Stomach smooth muscle (tissue), 2 donors: ENCODE measurements around the gene MTHFD2L.
"Not testable (repeated sequence)": the region's sequence is repeated elsewhere in the genome, so short reads cannot be mapped to it uniquely, and the experiment has no call there.

Source experiments
- H3K27ac ChIP-seq: one replicate; pipeline ENCODE4 v1.7.0; 2013; ENCODE audit warnings: mild to moderate bottlenecking, low read length, inconsistent platforms
- H3K27me3 ChIP-seq, 2 donors: one replicate each; pipeline ENCODE4 v1.7.0; 2013; ENCODE audit warnings: low read length in 2 of 2; ENCODE audit not compliant: insufficient read depth in 2 of 2, control insufficient read depth in 1 of 2
- H3K36me3 ChIP-seq, 2 donors: one replicate each; pipeline ENCODE4 v1.7.0; 2013; ENCODE audit warnings: low read length in 2 of 2; ENCODE audit not compliant: control insufficient read depth in 2 of 2, insufficient read depth in 2 of 2
- H3K4me1 ChIP-seq: one replicate; pipeline ENCODE4 v1.7.0; 2013; ENCODE audit warnings: low read length; ENCODE audit not compliant: control insufficient read depth, insufficient read depth
- H3K4me3 ChIP-seq, 2 donors: one replicate each; pipeline ENCODE4 v1.7.0; 2013; ENCODE audit warnings: low read length in 2 of 2
- H3K9ac ChIP-seq, 2 donors: one replicate each; pipeline ENCODE4 v1.7.0; 2013; ENCODE audit warnings: low read length in 2 of 2, mild to moderate bottlenecking in 1 of 2
- H3K9me3 ChIP-seq, 2 donors: one replicate each; pipeline ENCODE4 v1.7.0; 2013; ENCODE audit warnings: low read length in 2 of 2; ENCODE audit not compliant: control insufficient read depth in 2 of 2
- donor health status: healthy.
- donor health status: Pancreatic carcinoma.

The MTHFD2L gene

DNA sequence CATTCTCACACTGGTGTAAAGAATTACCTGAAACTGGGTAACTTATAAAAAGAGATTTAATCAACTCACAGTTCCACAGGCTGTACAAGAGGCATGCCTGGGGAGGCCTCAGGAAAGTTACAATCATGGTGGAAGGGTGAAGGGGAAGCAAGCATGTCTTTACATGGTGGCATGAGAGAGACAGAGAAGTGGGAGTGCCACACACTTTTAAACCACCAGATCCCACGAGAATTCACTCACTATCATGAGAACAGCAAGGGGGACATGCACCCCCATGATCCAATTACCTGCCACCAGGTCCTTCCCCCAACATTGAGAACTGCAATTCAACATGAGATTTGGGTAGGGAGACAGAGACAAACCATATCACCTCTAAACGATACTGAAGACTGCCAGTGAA is 173.3 kb downstream of the MTHFD2L start:
- Histone ChIP-seq H3K9ac (no peak overlapping the region), H3K27me3 (no peaks in the 10 kb centered on the region), H3K27ac (no peak overlapping the region), H3K9me3 (no peaks in the 10 kb centered on the region), H3K36me3 (no peaks in the 10 kb centered on the region), H3K4me1 (no peaks in the 10 kb centered on the region), H3K4me3 (no peak overlapping the region)

DNA sequence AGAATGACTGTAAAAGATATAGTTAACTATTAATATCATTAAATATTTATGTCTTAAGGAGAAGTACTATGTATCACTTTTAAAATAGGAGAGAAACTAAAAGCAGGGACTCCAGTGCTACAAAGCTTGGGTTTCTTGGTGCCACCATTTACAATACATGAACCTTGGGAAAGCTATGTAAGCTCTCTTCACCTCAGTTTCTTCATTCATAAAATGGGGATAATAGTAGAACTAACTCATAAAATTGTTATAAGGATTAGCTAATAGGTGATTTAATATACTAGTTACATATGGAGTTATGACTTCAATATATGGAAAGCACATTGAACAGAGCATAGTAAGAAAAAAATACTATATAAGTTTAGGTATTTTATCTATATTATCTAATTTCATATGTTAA is 174.0 kb downstream of the MTHFD2L start:
- Histone ChIP-seq H3K9me3 (no peaks in the 10 kb centered on the region), H3K27ac (no peak overlapping the region), H3K9ac (no peak overlapping the region), H3K27me3 (no peaks in the 10 kb centered on the region), H3K4me1 (no peaks in the 10 kb centered on the region), H3K36me3 (no peaks in the 10 kb centered on the region), H3K4me3 (no peak overlapping the region)

DNA sequence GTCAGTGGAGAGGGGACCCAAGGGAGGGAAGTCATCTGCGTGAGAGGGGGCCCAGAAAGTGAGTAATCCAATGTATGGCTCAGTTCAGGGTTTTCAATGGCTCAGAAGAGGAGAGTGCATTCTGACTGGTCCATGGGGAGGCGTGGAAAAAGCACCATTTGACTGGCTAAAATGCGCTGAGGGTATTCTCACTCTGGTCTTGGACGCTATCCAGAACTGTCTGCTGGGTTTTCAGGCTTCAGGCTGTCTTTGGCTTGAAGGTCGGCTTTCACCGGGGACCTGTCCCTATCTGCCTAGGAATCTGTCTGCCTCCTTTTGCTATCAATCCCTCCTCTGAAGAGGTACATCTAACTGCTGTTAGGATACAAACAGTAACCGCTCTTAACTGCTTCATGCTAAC is 176.7 kb downstream of the MTHFD2L start:
- no peak overlapping the region for H3K4me3 ChIP-seq
- no peaks in the 10 kb centered on the region for H3K4me1 ChIP-seq
- H3K27me3 ChIP-seq = no peaks in the 10 kb centered on the region
- H3K36me3 ChIP-seq = no peaks in the 10 kb centered on the region
- H3K27ac ChIP-seq = no peak overlapping the region
- H3K9me3 ChIP-seq = no peaks in the 10 kb centered on the region
- H3K9ac ChIP-seq = no peak overlapping the region

GRCh38 chr4:74335341-74336021 is 177.6 kb downstream of the MTHFD2L start:
- no peaks in the 10 kb centered on the region for H3K27me3 ChIP-seq
- H3K9me3 ChIP-seq = no peaks in the 10 kb centered on the region
- H3K9ac ChIP-seq = no peak overlapping the region
- H3K4me1 ChIP-seq = no peaks in the 10 kb centered on the region
- H3K4me3 ChIP-seq = no peak overlapping the region
- H3K36me3 ChIP-seq = no peaks in the 10 kb centered on the region
- no peak overlapping the region for H3K27ac ChIP-seq

- H3K4me1 ChIP-seq = no peaks in the 10 kb centered on the region
- no peaks in the 10 kb centered on the region for H3K36me3 ChIP-seq
- H3K27ac ChIP-seq = no peak overlapping the region
- no peak overlapping the region for H3K9ac ChIP-seq
- H3K27me3 ChIP-seq = no peaks in the 10 kb centered on the region
- H3K9me3 ChIP-seq = peaks cover 0 to 8% of the 10 kb centered on the region in 2 donors
- H3K4me3 ChIP-seq = no peak overlapping the region
Observed at GRCh38 chr4:74338792-74339333, 180.9 kb downstream of the MTHFD2L start.

DNA sequence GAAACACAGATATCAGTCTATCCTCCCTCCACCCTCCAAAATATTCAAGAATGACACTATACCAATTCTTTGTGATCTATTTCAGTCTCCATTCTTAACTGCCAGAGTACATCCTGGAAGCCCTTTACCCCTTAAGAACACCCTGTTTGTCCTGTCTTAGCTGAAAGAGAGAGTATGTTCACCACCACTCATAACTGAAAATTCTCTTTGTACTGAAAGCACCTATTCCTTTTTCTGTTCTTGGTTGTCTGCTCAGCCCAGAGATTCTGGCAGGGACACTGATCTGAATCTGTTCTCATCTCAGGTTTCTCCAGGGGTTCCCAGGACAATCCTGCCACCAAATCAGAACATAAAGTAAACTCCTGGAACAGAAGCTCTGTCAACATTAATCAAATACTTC is 181.6 kb downstream of the MTHFD2L start:
- no peak overlapping the region for H3K27ac ChIP-seq
- no peak overlapping the region for H3K9ac ChIP-seq
- H3K27me3 ChIP-seq = no peaks in the 10 kb centered on the region
- no peak overlapping the region for H3K4me3 ChIP-seq
- no peaks in the 10 kb centered on the region for H3K4me1 ChIP-seq
- no peaks in the 10 kb centered on the region for H3K36me3 ChIP-seq
- H3K9me3 ChIP-seq = peaks cover 2 to 15% of the 10 kb centered on the region in 2 donors

GRCh38 chr4:74340421-74340820 is 182.5 kb downstream of the MTHFD2L start:
- not testable (repeated sequence) for H3K4me3 ChIP-seq, H3K4me1 ChIP-seq, H3K27ac ChIP-seq, H3K36me3 ChIP-seq, H3K27me3 ChIP-seq, H3K9ac ChIP-seq
- peaks cover 2 to 16% of the 10 kb centered on the region in 2 donors for H3K9me3 ChIP-seq

- Histone ChIP-seq H3K4me1 (no peaks in the 10 kb centered on the region), H3K36me3 (no peaks in the 10 kb centered on the region), H3K27me3 (no peaks in the 10 kb centered on the region), H3K9ac (no peak overlapping the region), H3K4me3 (no peak overlapping the region), H3K27ac (no peak overlapping the region), H3K9me3 (peaks cover 2 to 16% of the 10 kb centered on the region in 2 donors)
Observed at GRCh38 chr4:74344031-74344430, 186.1 kb downstream of the MTHFD2L start.
